Astrocyte (in vitro differentiated cells and primary cell): Measurements from ENCODE around the gene ME1. TPM values are rescaled to one million over a fixed set of nuclear protein-coding genes. Genes with fewer than 3 reads are reported as not detected.

ENCODE experiments used
- DNase-seq: peaks from one replicate; pipeline ENCODE4 v3.0.0-alpha.2; 2010; ENCODE audit warnings: low read depth
- FAIRE-seq: peaks from 2 replicates; lab custom pipeline; 2011; peaks lifted over from hg19 to GRCh38; lab: Jason Lieb, UNC
- H2AFZ ChIP-seq: 2 replicates; pipeline ENCODE4 v1.6.0; 2012; ENCODE audit warnings: low read depth, low read length, inconsistent platforms
- H3K27ac ChIP-seq: 2 replicates; pipeline ENCODE4 v1.5.1; 2011; ENCODE audit warnings: low read depth, low read length, inconsistent platforms
- H3K27me3 ChIP-seq: 2 replicates; pipeline ENCODE4 v1.6.0; 2011; ENCODE audit warnings: low read length, inconsistent platforms; ENCODE audit not compliant: insufficient read depth
- H3K36me3 ChIP-seq: 2 replicates; pipeline ENCODE4 v1.5.1; 2011; ENCODE audit warnings: low read length, inconsistent platforms; ENCODE audit not compliant: insufficient read depth
- H3K4me1 ChIP-seq: 2 replicates; pipeline ENCODE4 v1.5.1; 2011; ENCODE audit warnings: low read length, inconsistent platforms; ENCODE audit not compliant: insufficient read depth
- H3K4me2 ChIP-seq: 2 replicates; pipeline ENCODE4 v1.6.0; 2012; ENCODE audit warnings: low read length, inconsistent platforms
- H3K4me3 ChIP-seq: 2 replicates; pipeline ENCODE4 v1.5.1; 2011; ENCODE audit warnings: low read depth, mild to moderate bottlenecking, low read length, inconsistent platforms; ENCODE audit not compliant: insufficient read depth
- H3K79me2 ChIP-seq: 2 replicates; pipeline ENCODE4 v1.6.0; 2012; ENCODE audit warnings: mild to moderate bottlenecking, low read length, inconsistent platforms; ENCODE audit not compliant: insufficient read depth
- H3K9ac ChIP-seq: 2 replicates; pipeline ENCODE4 v1.6.0; 2012; ENCODE audit warnings: mild to moderate bottlenecking, low read length, inconsistent platforms
- H3K9me3 ChIP-seq: 2 replicates; pipeline ENCODE4 v1.5.1; 2012; ENCODE audit warnings: low read depth, mild to moderate bottlenecking, low read length, inconsistent platforms; ENCODE audit not compliant: insufficient read depth
- H4K20me1 ChIP-seq: 2 replicates; pipeline ENCODE4 v1.6.0; 2012; ENCODE audit warnings: low read length, inconsistent platforms; ENCODE audit not compliant: insufficient read depth
- H3K27ac Mint-ChIP-seq: one replicate; pipeline ENCODE4 v1.8.0; 2021; ENCODE audit warnings: mild to moderate bottlenecking, mixed read lengths; ENCODE audit not compliant: unreplicated experiment
- H3K27me3 Mint-ChIP-seq: one replicate; pipeline ENCODE4 v1.8.0; 2021; ENCODE audit warnings: low read depth, mixed read lengths; ENCODE audit not compliant: unreplicated experiment
- H3K36me3 Mint-ChIP-seq: one replicate; pipeline ENCODE4 v1.8.0; 2021; ENCODE audit warnings: low read depth, mixed read lengths; ENCODE audit not compliant: unreplicated experiment
- H3K4me1 Mint-ChIP-seq: one replicate; pipeline ENCODE4 v1.8.0; 2021; ENCODE audit warnings: low read depth, mixed read lengths; ENCODE audit not compliant: unreplicated experiment
- H3K4me3 Mint-ChIP-seq: one replicate; pipeline ENCODE4 v1.8.0; 2021; ENCODE audit warnings: mild to moderate bottlenecking, moderate library complexity, mixed read lengths; ENCODE audit not compliant: unreplicated experiment
- H3K9me3 Mint-ChIP-seq: one replicate; pipeline ENCODE4 v1.8.0; 2021; ENCODE audit warnings: mild to moderate bottlenecking, mixed read lengths; ENCODE audit not compliant: unreplicated experiment
- CTCF ChIP-seq: IDR thresholded peaks from 2 replicates; pipeline ENCODE4 v1.5.1; 2011; ENCODE audit warnings: low read depth, mild to moderate bottlenecking, inconsistent platforms, low read length, moderate library complexity; ENCODE audit not compliant: insufficient read depth
- EZH2 ChIP-seq: IDR thresholded peaks from 2 replicates; pipeline ENCODE4 v1.6.1; 2012; ENCODE audit warnings: mild to moderate bottlenecking, low read length, inconsistent platforms; ENCODE audit not compliant: insufficient read depth
- total RNA-seq: library from RNA; stranded (reverse); gene quantifications from 2 replicates; pipeline ENCODE4 v1.2.1, GENCODE V29; 2021

ME1 gene
- total RNA-seq, 1 donor from 2014 or later = 38.5 TPM

DNA sequence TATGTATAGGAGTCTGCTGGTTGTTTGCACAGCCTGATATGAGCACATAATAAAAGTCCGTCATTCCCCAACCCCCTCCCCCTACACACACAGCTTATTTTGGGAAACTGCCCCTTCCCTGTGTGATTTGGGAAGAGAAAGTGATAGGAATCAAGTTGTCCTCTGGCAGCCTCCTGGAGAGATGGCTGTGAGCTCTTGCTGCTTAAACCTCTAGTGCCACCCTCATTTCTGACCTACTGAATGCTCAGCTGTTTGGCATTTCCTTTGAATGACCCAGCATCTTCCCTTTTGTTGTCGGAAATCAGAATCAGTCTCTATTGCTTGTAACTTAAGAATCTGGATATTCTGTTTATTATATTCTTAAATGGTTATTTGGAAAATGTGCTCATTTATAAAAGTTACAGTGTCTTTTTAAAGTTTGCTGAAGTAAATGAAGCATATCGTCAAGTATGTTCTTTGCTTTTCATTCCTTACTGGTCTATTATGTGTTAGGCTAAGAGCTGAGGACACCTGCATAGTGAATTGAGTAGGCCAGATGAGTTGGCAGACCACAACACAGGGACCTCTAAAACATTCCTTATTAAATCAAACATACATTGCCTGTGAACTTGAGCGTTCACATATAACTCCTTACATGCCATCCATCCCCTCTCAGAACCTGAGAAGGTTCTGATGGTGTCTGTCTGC, 232.2 kb downstream of the ME1 start:
- no peak overlapping the region for H3K4me3 ChIP-seq
- peaks cover 2% of the 10 kb centered on the region for H3K79me2 ChIP-seq
- H3K4me2 ChIP-seq = peak overlapping the region; percentile 74
- H3K9me3 ChIP-seq = no peaks in the 10 kb centered on the region
- Mint-ChIP-seq H3K36me3 (peaks cover 10% of the 10 kb centered on the region), H3K27ac (peak overlapping the region; percentile 56), H3K4me3 (no peak overlapping the region), H3K27me3 (no peaks in the 10 kb centered on the region), H3K4me1 (peaks cover 35% of the 10 kb centered on the region), H3K9me3 (no peaks in the 10 kb centered on the region)
- H3K27me3 ChIP-seq = no peaks in the 10 kb centered on the region
- peaks cover 28% of the 10 kb centered on the region for H3K4me1 ChIP-seq
- FAIRE-seq (peak; percentile 13), DNase-seq (peak; percentile 47)
- no peak overlapping the region for H2AFZ ChIP-seq
- peak overlapping the region; percentile 44 for H3K27ac ChIP-seq
- peaks cover 9% of the 10 kb centered on the region for H3K36me3 ChIP-seq
- H4K20me1 ChIP-seq = peaks cover 8% of the 10 kb centered on the region
- TF ChIP-seq CTCF (no peak), EZH2 (no peak)
- H3K9ac ChIP-seq = no peak overlapping the region

DNA sequence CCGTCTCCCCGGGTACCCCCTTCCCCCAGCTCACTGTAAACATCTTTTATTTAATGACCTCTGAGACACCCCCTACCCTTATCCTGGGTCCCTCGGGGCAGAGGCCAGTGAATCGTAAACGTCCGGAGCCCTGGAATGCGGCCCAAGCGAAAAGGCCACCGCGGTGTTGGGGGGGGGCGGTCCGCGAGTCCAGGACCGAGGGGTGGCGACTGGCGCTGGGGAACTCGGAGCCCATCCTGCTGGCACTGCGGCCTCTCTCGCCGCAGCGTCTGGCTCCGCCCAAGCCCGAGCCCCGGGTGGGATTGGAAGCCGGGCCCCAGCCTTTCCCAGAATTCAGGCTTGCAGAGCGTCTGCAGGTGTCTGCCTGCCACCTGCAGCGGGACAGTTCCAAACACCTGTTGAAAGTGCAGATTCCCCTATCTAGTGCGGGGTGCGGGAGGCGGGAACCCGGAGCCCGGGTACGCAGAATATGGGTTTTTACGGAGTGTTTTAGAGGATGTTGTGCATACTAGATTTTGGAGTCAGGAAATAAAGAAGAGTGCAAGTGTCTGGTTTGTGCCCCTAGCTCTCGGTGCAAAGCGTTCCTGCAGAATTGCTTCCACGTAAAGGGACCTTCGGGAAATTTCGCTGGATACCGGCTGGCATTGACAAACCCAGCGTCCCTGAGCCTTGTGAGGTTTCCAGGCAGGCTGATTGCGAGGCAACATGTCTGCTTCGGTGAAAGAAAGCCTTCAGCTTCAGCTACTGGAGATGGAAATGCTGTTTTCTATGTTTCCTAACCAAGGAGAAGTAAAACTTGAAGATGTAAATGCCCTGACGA, 236.9 kb downstream of the ME1 start:
- Histone ChIP-seq H3K36me3 (peaks cover 21% of the 10 kb centered on the region), H3K4me2 (peak overlapping the region; percentile 87), H3K9ac (peak overlapping the region; percentile 91), H3K79me2 (peaks cover 45% of the 10 kb centered on the region), H3K27me3 (no peaks in the 10 kb centered on the region), H4K20me1 (peaks cover 39% of the 10 kb centered on the region), H3K27ac (peak overlapping the region; percentile 90), H3K4me3 (peak overlapping the region; percentile 74), H2AFZ (peak overlapping the region; percentile 88), H3K4me1 (peaks cover 21% of the 10 kb centered on the region), H3K9me3 (no peaks in the 10 kb centered on the region)
- FAIRE-seq = no peak
- Mint-ChIP-seq H3K4me3 (peak overlapping the region; percentile 78), H3K27me3 (no peaks in the 10 kb centered on the region), H3K9me3 (no peaks in the 10 kb centered on the region), H3K4me1 (peaks cover 44% of the 10 kb centered on the region), H3K36me3 (peaks cover 15% of the 10 kb centered on the region), H3K27ac (peak overlapping the region; percentile 53)
- peak; percentile 16 for DNase-seq
- TF ChIP-seq EZH2 (no peak), CTCF (no peak)
